HL-60/S4 (cell line): Measurements from ENCODE around the gene AHSG.
"Not testable (repeated sequence)": the region's sequence is repeated elsewhere in the genome, so short reads cannot be mapped to it uniquely, and the experiment has no call there.

Source experiments
- in situ Hi-C: fragments of 300-500 bp; cut with MboI; formaldehyde crosslinking; loops from 2 replicates; pipeline ENCODE4 v1.14.3; 2022; ENCODE audit warnings: low sequenced_read_pairs

AHSG gene

GRCh38 chr3:186612721-186613636 lies at the start of gene AHSG:
AHSG (plus strand) TSS chr3:186613060; CDS start chr3:186613142, 82 bp downstream.
- in situ Hi-C loops: loop anchor here (25.0 kb wide), 1 partner anchor 199 kb away; the partner anchor contains the start of gene RFC4

- in situ Hi-C loops: no loop called here
Measured at GRCh38 chr3:186564586-186564985, 48.3 kb upstream of the AHSG start.

GRCh38 chr3:186566772-186567071 lies 46.1 kb upstream of the AHSG start:
- in situ Hi-C loops: no loop called here

- in situ Hi-C loops: no loop called here
Measured at GRCh38 chr3:186567072-186567921, 45.6 kb upstream of the AHSG start, which contains the start of gene TBCCD1. TBCCD1 (minus strand) TSS chr3:186567339; CDS start chr3:186564329, 3,010 bp downstream.

GRCh38 chr3:186569361-186569760 lies 43.5 kb upstream of the AHSG start:
- in situ Hi-C loops: not testable (repeated sequence)

GRCh38 chr3:186569779-186570095 lies 43.1 kb upstream of the AHSG start:
- in situ Hi-C loops: no loop called here

- in situ Hi-C loops: no loop called here
Measured at GRCh38 chr3:186570096-186570940, 42.5 kb upstream of the AHSG start, which contains the start of gene DNAJB11. DNAJB11 (plus strand) TSS chr3:186570720; CDS start chr3:186570898, 178 bp downstream.

GRCh38 chr3:186570941-186571643 lies 41.8 kb upstream of the AHSG start:
- in situ Hi-C loops: no loop called here

GRCh38 chr3:186571644-186572013 lies 41.2 kb upstream of the AHSG start:
- in situ Hi-C loops: no loop called here

GRCh38 chr3:186577521-186577920 lies 35.3 kb upstream of the AHSG start:
- in situ Hi-C loops: no loop called here

GRCh38 chr3:186580785-186581184 lies 32.1 kb upstream of the AHSG start:
- in situ Hi-C loops: no loop called here

GRCh38 chr3:186582541-186582940 lies 30.3 kb upstream of the AHSG start:
- in situ Hi-C loops: no loop called here

GRCh38 chr3:186583831-186584230 lies 29.0 kb upstream of the AHSG start:
- in situ Hi-C loops: no loop called here

- in situ Hi-C loops: not testable (repeated sequence)
Measured at GRCh38 chr3:186586245-186586644, 26.6 kb upstream of the AHSG start.

GRCh38 chr3:186587183-186587582 lies 25.7 kb upstream of the AHSG start:
- in situ Hi-C loops: no loop called here

- in situ Hi-C loops: no loop called here
Measured at GRCh38 chr3:186588632-186589031, 24.2 kb upstream of the AHSG start.

- in situ Hi-C loops: no loop called here
Measured at GRCh38 chr3:186589121-186589520, 23.7 kb upstream of the AHSG start.

GRCh38 chr3:186589856-186590579 lies 22.8 kb upstream of the AHSG start:
- in situ Hi-C loops: no loop called here

- in situ Hi-C loops: no loop called here
Measured at GRCh38 chr3:186590580-186591295, 22.1 kb upstream of the AHSG start.
